GM19467 (cell line): Measurements from ENCODE around the gene ARL5C.

Source experiments
- ATAC-seq: cut with Tn5 transposase; IDR thresholded peaks from one replicate; pipeline ENCODE4 v1.9.1; 2021; ENCODE audit warnings: mild to moderate bottlenecking, moderate library complexity; ENCODE audit not compliant: unreplicated experiment

The ARL5C gene

DNA sequence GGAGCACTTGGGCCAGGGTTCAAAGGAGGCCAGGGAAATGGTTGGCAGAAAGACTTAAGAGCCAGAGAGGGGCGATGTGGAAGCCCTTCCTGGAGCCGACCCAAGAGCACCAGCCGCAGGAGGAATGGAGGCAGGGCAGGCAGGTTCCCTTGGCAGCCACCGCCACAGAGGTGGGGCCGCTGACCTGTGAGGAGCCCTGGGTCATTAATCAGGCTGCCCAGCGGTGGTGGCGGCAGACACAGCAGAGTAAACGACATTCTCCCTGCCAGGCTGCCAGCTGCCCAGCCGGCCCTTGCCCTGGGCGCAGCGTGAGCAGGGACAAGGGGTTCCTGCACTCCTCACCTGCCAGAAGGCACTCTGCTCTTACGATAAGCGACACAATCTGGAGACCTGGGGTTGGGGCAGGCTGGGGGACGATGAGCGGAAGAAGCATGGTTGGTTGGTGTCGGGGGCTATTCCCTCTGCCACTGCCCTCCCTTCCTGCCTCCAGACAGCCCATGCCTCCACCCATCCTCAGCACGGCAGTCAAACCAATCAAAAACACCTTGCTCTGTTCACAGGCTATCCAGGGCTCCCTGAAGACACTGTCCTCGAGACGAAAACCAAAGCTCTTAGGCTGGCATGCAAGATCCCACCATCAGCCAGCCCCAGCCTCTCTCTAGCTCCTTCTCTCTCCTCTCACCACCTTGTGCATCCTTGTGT, 55.4 kb downstream of the ARL5C start:
- ATAC-seq: no peak

DNA sequence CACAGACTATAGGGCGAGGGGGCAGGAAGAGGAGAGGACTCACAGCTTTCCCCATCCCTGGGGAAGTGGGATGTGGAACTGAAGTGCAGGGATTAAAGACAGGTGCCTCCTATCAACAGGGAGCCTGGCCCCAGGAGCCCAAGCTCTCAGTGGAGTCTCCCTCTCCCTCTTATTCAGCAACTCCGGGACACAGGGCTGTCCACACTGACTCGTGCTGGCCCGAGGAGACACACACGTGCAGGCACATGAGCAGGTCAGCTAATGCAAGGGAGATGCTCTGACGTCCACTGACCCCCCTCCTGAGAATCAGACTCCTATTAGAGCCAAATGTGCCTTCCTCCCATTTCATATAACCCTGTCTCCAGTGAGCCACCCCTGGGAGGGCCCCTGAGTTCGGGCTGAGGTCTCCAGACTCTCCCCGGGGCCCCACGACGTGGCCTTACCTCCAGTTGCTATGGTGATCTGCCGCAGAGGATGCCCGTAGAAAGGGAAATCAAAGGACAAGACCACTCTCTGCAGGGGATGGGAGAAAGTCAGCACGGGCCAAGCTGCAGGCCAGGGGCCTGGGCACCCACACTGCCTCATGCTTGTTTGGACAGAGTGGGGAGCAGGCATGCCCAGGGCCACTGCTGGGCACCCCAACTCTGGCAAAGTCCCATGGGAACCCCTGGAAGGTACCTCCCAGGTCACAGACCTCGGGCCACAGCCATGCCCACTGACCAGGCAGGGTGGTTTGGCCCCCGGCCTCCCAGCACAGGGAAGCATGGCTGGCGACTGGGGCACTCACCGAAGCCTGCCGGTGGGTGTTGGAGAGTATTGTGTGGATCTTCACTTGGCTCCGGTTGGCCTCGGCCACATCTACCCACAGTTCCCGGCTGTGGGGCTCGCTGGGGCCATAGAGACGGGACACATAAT, 57.2 kb downstream of the ARL5C start:
- no peak for ATAC-seq

- ATAC-seq: no peak
Observed at GRCh38 chr17:39107973-39108372, 58.0 kb downstream of the ARL5C start.

GRCh38 chr17:39107155-39107554, 58.8 kb downstream of the ARL5C start:
- no peak for ATAC-seq
